Heart right ventricle (tissue), 16 donors: Measurements from ENCODE around the gene ORM2. TPM values are rescaled to one million over a fixed set of nuclear protein-coding genes. Genes with fewer than 3 reads are reported as not detected.

ENCODE experiments used
- ATAC-seq, 8 donors: fragments of 200-7000 bp; cut with Tn5 transposase; one replicate each; pipeline ENCODE4 v1.9.1; 2020; ENCODE audit warnings: mild to moderate bottlenecking in 8 of 8, moderate library complexity in 8 of 8, moderate number of reproducible peaks in 1 of 8
- DNase-seq, 2 donors: peaks; one replicate each; pipeline ENCODE4 v3.0.0-alpha.2; 2020
- H3K27ac ChIP-seq, 10 donors: fragments of 200-600 bp; sonication (generic) in 2 of 10; one replicate each; pipeline versions ENCODE4 v1.5.0 to v1.8.0; 2020 to 2022; ENCODE audit warnings: mild to moderate bottlenecking in 3 of 10
- H3K27me3 ChIP-seq, 7 donors: fragments of 200-600 bp; one replicate each; pipeline ENCODE4 v1.8.0; 2021 to 2022; ENCODE audit warnings: mild to moderate bottlenecking in 2 of 7
- H3K36me3 ChIP-seq, 9 donors: fragments of 200-600 bp; sonication (generic) in 1 of 9; one replicate each; pipeline versions ENCODE4 v1.5.0 to v1.8.0; 2020 to 2022; ENCODE audit warnings: mild to moderate bottlenecking in 2 of 9
- H3K4me1 ChIP-seq, 9 donors: fragments of 200-600 bp; sonication (generic) in 1 of 9; one replicate each; pipeline versions ENCODE4 v1.5.0 to v1.8.0; 2020 to 2022; ENCODE audit warnings: mild to moderate bottlenecking in 4 of 9
- H3K4me3 ChIP-seq, 10 donors: fragments of 200-600 bp; sonication (generic) in 2 of 10; one replicate each; pipeline versions ENCODE4 v1.5.0 to v1.8.0; 2020 to 2022; ENCODE audit warnings: mild to moderate bottlenecking in 7 of 10, moderate library complexity in 2 of 10
- H3K9me3 ChIP-seq, 11 donors: fragments of 200-600 bp in 10 of 11; sonication (generic) in 2 of 11; one replicate each; pipeline versions ENCODE4 v1.5.0 to v1.8.0; 2013 to 2022; ENCODE audit warnings: mild to moderate bottlenecking in 2 of 11, control low read depth in 1 of 11, moderate library complexity in 1 of 11
- WGBS, 2 donors: extraction: QIAGEN DNeasy Blood & Tissue Kit; methylation state at CpG; one replicate each; pipeline ENCODE4 v1.1.7; 2013; ENCODE audit warnings: inconsistent platforms in 1 of 2; 5-methylcytosine and 5-hydroxymethylcytosine counted together
- intact Hi-C, 10 donors: fragments of 100-400 bp; cut with DNase I; formaldehyde crosslinking; loops; one replicate each; pipeline versions ENCODE4 v1.11.1 to v1.14.2; 2022
- polyA plus RNA-seq, 2 donors: library from polyadenylated mRNA; stranded (reverse); fragments of 200-250 nt; gene quantifications; one replicate each; pipeline ENCODE4 v1.2.3, GENCODE V29; 2013
- total RNA-seq, 10 donors: library from RNA; stranded (reverse); fragmentation: NEBNext Ultra II Directional in 3 of 10; extraction: Animal tissue kit (Norgen Biotek cat#: 25700) in 3 of 10; gene quantifications; one replicate each; pipeline versions ENCODE4 v1.2.1 to v1.2.4, GENCODE V29; 2021 to 2023
- TF ChIP-seq, protein P1 (sequence below), 9 donors: fragments of 200-600 bp; sonication (generic) in 2 of 9; IDR thresholded peaks; one replicate each; pipeline versions ENCODE4 v1.5.0 to v1.8.0; 2021 to 2022; ENCODE audit warnings: antibody characterized with exemption in 9 of 9, mild to moderate bottlenecking in 5 of 9, moderate library complexity in 1 of 9
- donor health status: Arrhythmogenic right ventricular cardiomyopathy.
- donor health status: ischemic (EF 13 %, LVEDD 7.1; RV severe dilation, severe dysfunction).
- donor health status: healthy with polysubstance abuse.
- donor health status: DM: no; HTN: yes; CAD: no.
- donor health status: DM: no; HTN: no; CAD: no.
- donor health status: ischemic (EF 25% LVEDD 6.9; RV normal size, moderate dysfunction).
- donor health status: ischemic (EF 25% LVEDD 5.7; RV mildly dilated, moderate dysfunction).
- donor health status: healthy.
- donor health status: DM: yes; HTN: yes; CAD: no.
- donor health status: Ischemic cardiomyopathy.
- donor health status: ischemic (EF 35%, LVEDD 5.7; RV mildly dilated, moderate dysfunction).
- donor health status: nonischemic (EF 11% LVEDD 7.7; RV severe dilation, severe dysfunction).
- donor health status: DM: yes; HTN: yes; CAD: no.
- donor health status: PGD.
- donor health status: ischemic (EF 29% LVEDD 5.4; RV normal size, mild dysfunction).
- donor health status: nonischemic (EF 23%, LVEDD 6.1; RV moderate dilation, normal function).

Gene ORM2
- total and polyA plus RNA-seq, 12 donors, result 0.44 TPM; not detected in 11

DNA sequence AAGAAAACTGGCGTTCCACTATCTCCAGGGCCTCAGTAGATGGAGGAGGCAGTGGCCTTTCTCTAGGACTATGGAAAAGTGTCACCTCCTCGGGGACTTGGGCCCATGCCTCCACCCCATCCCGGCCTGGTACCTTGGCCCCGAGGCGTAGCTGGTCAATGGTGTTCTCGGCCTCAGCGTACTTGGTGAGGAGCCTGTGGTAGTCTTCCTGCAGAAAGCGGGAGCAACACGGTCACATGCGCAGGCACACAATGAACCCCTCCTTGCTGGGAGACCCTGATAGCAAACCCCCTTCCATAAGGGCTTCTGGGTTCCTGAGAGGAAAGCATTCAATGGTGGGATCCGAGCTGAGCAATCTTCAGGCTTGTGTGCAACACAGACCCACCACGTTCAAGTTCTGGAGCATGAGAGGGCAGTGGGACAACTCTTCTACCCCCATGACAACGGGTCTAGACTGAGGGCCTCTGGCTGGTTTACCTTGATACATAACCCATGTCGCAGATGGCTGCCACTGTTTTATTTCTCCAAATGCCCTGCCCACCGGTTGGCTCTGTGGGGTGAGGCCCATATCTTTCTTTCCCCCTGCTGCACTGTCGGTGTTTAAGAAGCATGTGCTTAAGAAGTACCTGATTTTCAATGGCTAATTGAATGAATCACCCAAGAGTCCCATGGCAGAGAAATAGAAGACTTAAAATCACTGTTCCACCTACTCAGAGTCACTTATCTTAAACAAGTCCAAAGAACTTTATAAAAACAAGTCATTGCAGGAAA is 44.5 kb downstream of the ORM2 start:
- ATAC-seq, result no peak
- DNase-seq, result no peak
- intact Hi-C loops, result no loop called here
- Histone ChIP-seq H3K27ac (peak overlapping the region in 2 of 10 donors; percentile 64 to 89), H3K4me1 (peaks cover 0 to 87% (median 18%) of the 10 kb centered on the region in 9 donors), H3K36me3 (peaks cover 0 to 76% (median 2%) of the 10 kb centered on the region in 9 donors), H3K9me3 (no peaks in the 10 kb centered on the region), H3K4me3 (no peak overlapping the region), H3K27me3 (no peaks in the 10 kb centered on the region)
- 92 to 93% methylated on average over 16 of the region's 16 CpGs for WGBS, 2 donors
- TF ChIP-seq, protein P1, sequence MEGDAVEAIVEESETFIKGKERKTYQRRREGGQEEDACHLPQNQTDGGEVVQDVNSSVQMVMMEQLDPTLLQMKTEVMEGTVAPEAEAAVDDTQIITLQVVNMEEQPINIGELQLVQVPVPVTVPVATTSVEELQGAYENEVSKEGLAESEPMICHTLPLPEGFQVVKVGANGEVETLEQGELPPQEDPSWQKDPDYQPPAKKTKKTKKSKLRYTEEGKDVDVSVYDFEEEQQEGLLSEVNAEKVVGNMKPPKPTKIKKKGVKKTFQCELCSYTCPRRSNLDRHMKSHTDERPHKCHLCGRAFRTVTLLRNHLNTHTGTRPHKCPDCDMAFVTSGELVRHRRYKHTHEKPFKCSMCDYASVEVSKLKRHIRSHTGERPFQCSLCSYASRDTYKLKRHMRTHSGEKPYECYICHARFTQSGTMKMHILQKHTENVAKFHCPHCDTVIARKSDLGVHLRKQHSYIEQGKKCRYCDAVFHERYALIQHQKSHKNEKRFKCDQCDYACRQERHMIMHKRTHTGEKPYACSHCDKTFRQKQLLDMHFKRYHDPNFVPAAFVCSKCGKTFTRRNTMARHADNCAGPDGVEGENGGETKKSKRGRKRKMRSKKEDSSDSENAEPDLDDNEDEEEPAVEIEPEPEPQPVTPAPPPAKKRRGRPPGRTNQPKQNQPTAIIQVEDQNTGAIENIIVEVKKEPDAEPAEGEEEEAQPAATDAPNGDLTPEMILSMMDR (IDR thresholded peaks at IDR 0.05), result no peak

DNA sequence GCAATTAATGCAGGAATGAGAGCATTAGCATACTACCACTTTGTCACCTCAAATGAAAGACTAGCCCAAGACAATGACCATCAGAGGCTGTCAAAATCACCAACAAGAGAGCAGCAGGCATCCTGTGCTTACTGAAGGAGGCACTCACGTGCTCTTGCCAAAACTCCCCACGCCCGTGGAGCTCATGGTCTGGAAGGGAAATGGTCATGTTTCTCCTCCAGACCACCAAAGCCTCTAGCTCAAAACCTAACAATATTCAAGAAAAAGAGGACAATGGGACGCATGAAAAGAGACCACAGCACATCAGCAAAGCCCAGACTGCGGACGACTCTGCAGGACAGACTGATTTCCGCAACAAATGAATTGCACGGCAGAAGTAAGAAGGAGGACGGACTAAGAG is 45.3 kb downstream of the ORM2 start:
- 85 to 89% methylated on average over 9 of the region's 9 CpGs for WGBS, 2 donors
- H3K36me3 ChIP-seq, result peaks cover 0 to 79% (median 3%) of the 10 kb centered on the region in 9 donors
- H3K4me1 ChIP-seq, result peaks cover 0 to 87% (median 18%) of the 10 kb centered on the region in 9 donors
- TF ChIP-seq, protein P1 (IDR thresholded peaks at IDR 0.05), result no peak
- intact Hi-C loops, result loop anchor here in 1 of 10 donors (5.0 kb wide), 1 partner anchor 33 kb away; no protein-coding TSS in a partner anchor
- H3K27ac ChIP-seq, result peak overlapping the region in 1 of 10 donors; percentile 89
- H3K9me3 ChIP-seq, result no peaks in the 10 kb centered on the region
- H3K27me3 ChIP-seq, result no peaks in the 10 kb centered on the region
- no peak overlapping the region for H3K4me3 ChIP-seq
- no peak for ATAC-seq
- no peak for DNase-seq

DNA sequence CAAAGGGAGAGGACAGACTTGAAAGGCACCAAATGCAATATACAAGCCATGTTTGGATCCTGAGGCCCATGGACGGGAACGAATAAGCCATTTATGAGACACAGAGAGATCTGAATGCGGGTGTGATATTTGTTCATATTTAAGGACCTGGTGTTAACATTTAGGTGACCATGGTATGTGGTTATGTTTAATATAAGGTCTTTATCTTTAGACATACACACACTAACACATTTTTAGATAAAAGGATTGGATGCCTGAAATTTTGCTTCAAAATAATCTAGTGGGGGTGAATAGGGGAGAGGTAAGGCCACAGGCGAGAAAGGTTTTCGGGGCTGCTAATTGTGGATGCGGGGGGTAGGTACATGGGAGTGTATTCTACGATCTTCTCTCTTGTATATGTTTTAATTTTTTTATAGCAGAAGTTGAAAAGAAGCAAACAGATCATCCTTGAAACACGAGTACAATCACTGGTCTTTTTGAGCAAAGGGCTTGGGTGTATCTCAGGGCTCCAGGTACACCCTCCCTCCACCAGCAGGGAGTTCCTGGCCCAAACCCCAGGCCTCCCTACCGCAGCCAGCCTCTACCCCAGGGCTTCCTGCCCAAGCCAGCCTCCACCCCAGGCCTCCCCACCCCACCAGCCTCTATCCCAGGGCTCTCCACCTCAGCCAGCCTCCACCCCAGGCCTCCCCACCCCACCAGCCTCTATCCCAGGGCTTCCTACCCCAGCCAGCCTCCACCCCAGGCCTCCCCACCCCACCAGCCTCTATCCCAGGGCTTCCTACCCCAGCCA is 45.9 kb downstream of the ORM2 start:
- intact Hi-C loops, result loop anchor here in 1 of 10 donors (5.0 kb wide), 1 partner anchor 33 kb away; no protein-coding TSS in a partner anchor
- Histone ChIP-seq H3K27me3 (no peaks in the 10 kb centered on the region), H3K36me3 (peaks cover 0 to 79% (median 4%) of the 10 kb centered on the region in 9 donors), H3K27ac (peak overlapping the region in 1 of 10 donors; percentile 89), H3K9me3 (no peaks in the 10 kb centered on the region), H3K4me3 (no peak overlapping the region), H3K4me1 (peaks cover 0 to 87% (median 18%) of the 10 kb centered on the region in 9 donors)
- TF ChIP-seq, protein P1 (IDR thresholded peaks at IDR 0.05), result no peak
- ATAC-seq (no peak), DNase-seq (no peak)
- 92% methylated on average over 9 of the region's 9 CpGs for WGBS, 2 donors
